Measurements from ENCODE around the gene SLC34A1. TPM values are rescaled to one million over a fixed set of nuclear protein-coding genes. Genes with fewer than 3 reads are reported as not detected.

The SLC34A1 gene
- total RNA-seq, 1 experiment from 2014 or later, result 0.28 TPM

- H4K20me1 ChIP-seq (ENCODE audit: insufficient read depth), result peaks cover 29% of the 10 kb centered on the region
- peaks cover 23% of the 10 kb centered on the region for H3K4me1 ChIP-seq (replicated peaks; ENCODE audit: insufficient read depth)
- CTCF ChIA-PET, result no interaction called here
- peaks cover 35% of the 10 kb centered on the region for H3K79me2 ChIP-seq (ENCODE audit: low read depth)
- intact Hi-C loops (cut with micrococcal nuclease; ENCODE audit: unreplicated experiment), result no loop called here
- no peak for TF ChIP-seq EZH2 (IDR thresholded peaks at IDR 0.05; ENCODE audit: low read depth)
- no peak for TF ChIP-seq CTCF (conservative IDR thresholded peaks at IDR 0.05)
- no peaks in the 10 kb centered on the region for H3K36me3 ChIP-seq (ENCODE audit: low read depth)
- peaks cover 10% of the 10 kb centered on the region; the same call in 1 of the 2 replicates for H3F3A ChIP-seq (ENCODE audit: insufficient read depth, low read depth)
- H3K4me3 ChIP-seq, result no peak overlapping the region
- H2AFZ ChIP-seq, result no peak overlapping the region
- DNase-seq, result no peak
- H3K27ac ChIP-seq, result no peak overlapping the region
- no peaks in the 10 kb centered on the region for H3K27me3 ChIP-seq (ENCODE audit: insufficient read depth, low read depth)
- H3K9me2 ChIP-seq (ENCODE audit: insufficient read depth), result no peaks in the 10 kb centered on the region
- POLR2A ChIA-PET (ENCODE audit: unreplicated experiment), result no interaction called here
- no peak overlapping the region for H3K4me2 ChIP-seq
- H3K9me3 ChIP-seq (ENCODE audit: insufficient read depth, low read depth), result no peaks in the 10 kb centered on the region
- no TSS peak for BruUV-seq (replicated peaks)
Observed at GRCh38 chr5:177429248-177430040, 45.2 kb downstream of the SLC34A1 start.

- Histone ChIP-seq H3K9me2 (ENCODE audit: insufficient read depth) (no peaks in the 10 kb centered on the region), H3K79me2 (ENCODE audit: low read depth) (peaks cover 35% of the 10 kb centered on the region), H3K27ac (no peak overlapping the region), H3K36me3 (ENCODE audit: low read depth) (no peaks in the 10 kb centered on the region), H2AFZ (no peak overlapping the region), H3K9me3 (ENCODE audit: insufficient read depth, low read depth) (no peaks in the 10 kb centered on the region), H3K4me3 (no peak overlapping the region), H4K20me1 (ENCODE audit: insufficient read depth) (peaks cover 29% of the 10 kb centered on the region), H3F3A (ENCODE audit: insufficient read depth, low read depth) (peaks cover 11% of the 10 kb centered on the region; the same call in 1 of the 2 replicates), H3K4me1 (replicated peaks; ENCODE audit: insufficient read depth) (peaks cover 18% of the 10 kb centered on the region), H3K27me3 (ENCODE audit: insufficient read depth, low read depth) (no peaks in the 10 kb centered on the region), H3K4me2 (no peak overlapping the region)
- intact Hi-C loops (cut with micrococcal nuclease; ENCODE audit: unreplicated experiment), result no loop called here
- ChIA-PET POLR2A (ENCODE audit: unreplicated experiment) (no interaction called here), CTCF (no interaction called here)
- DNase-seq, result no peak
- no peak for TF ChIP-seq EZH2 (IDR thresholded peaks at IDR 0.05; ENCODE audit: low read depth)
- TF ChIP-seq CTCF (conservative IDR thresholded peaks at IDR 0.05), result no peak
- BruUV-seq (replicated peaks), result no TSS peak
Observed at GRCh38 chr5:177430140-177430951, 46.1 kb downstream of the SLC34A1 start.

GRCh38 chr5:177430972-177431316 is 46.7 kb downstream of the SLC34A1 start:
- H3K4me3 ChIP-seq, result no peak overlapping the region
- H3K4me2 ChIP-seq, result no peak overlapping the region
- no peaks in the 10 kb centered on the region for H3K9me2 ChIP-seq (ENCODE audit: insufficient read depth)
- no peaks in the 10 kb centered on the region for H3K27me3 ChIP-seq (ENCODE audit: insufficient read depth, low read depth)
- H2AFZ ChIP-seq, result no peak overlapping the region
- BruUV-seq (replicated peaks), result no TSS peak
- H4K20me1 ChIP-seq (ENCODE audit: insufficient read depth), result peaks cover 29% of the 10 kb centered on the region
- H3K36me3 ChIP-seq (ENCODE audit: low read depth), result no peaks in the 10 kb centered on the region
- peaks cover 15% of the 10 kb centered on the region for H3K4me1 ChIP-seq (replicated peaks; ENCODE audit: insufficient read depth)
- ChIA-PET POLR2A (ENCODE audit: unreplicated experiment) (no interaction called here), CTCF (no interaction called here)
- intact Hi-C loops (cut with micrococcal nuclease; ENCODE audit: unreplicated experiment), result no loop called here
- H3K9me3 ChIP-seq (ENCODE audit: insufficient read depth, low read depth), result no peaks in the 10 kb centered on the region
- H3F3A ChIP-seq (ENCODE audit: insufficient read depth, low read depth), result peaks cover 9% of the 10 kb centered on the region; the same call in 1 of the 2 replicates
- no peak overlapping the region for H3K27ac ChIP-seq
- peaks cover 35% of the 10 kb centered on the region for H3K79me2 ChIP-seq (ENCODE audit: low read depth)
- no peak for TF ChIP-seq CTCF (conservative IDR thresholded peaks at IDR 0.05)
- TF ChIP-seq EZH2 (IDR thresholded peaks at IDR 0.05; ENCODE audit: low read depth), result no peak
- DNase-seq, result no peak

Measured in PC-9 (cell line).